NCI-H146 treated with DMSO at 0.1 percent for 48 hours (cell line): Measurements from ENCODE around the gene C22orf23.
"Not testable (repeated sequence)": the region's sequence is repeated elsewhere in the genome, so short reads cannot be mapped to it uniquely, and the experiment has no call there.

Source experiments
- DNase-seq: peaks from one replicate; lab custom pipeline; 2025; ENCODE audit not compliant: unreplicated experiment; lab: John Stamatoyannopoulos, UW

C22orf23 gene

DNA sequence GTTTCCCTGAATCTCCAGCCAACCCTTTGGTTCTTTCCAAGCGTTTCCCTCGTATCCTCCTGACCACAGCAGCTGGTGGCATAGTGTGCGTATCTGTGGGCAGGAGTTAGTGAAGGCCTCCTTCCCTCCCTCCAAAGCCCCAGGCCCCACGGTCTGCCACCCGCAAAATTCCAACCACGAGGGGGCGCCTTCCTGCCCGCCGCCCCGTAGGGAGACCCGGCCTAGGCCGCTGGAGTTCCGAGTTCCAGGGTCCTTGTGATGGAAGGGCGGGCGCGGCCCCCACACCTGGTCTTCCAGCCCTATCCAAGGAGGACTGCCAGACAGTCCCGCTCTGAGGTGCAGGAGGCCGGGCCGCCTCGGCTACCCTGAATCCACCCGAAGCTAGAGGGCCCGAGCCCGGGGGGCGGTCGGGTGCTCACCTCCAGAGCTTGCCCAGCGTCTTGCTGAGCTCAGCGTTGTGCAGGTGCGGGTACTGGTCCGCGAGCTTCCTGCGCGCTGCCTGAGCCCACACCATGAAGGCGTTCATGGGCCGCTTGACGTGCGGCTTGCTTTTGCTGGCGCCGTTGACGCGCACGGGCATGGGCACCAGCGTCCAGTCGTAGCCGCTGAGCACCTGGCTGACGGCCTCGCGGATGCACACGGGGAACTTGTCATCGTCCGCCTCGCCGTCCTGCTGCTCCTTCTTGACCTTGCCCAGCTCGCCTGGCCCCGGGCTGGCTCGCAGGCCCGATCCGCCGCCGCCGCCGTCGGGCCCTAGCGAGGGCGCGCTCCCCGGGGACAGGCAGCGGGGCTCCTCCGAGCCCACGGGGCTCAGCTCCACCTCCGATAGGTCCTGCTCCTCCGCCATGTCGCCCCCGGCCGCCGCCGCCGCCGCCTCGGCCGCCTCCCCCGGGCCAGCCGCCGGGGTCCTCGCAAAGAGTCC, 29.8 kb upstream of the C22orf23 start:
- DNase-seq, result no peak

DNA sequence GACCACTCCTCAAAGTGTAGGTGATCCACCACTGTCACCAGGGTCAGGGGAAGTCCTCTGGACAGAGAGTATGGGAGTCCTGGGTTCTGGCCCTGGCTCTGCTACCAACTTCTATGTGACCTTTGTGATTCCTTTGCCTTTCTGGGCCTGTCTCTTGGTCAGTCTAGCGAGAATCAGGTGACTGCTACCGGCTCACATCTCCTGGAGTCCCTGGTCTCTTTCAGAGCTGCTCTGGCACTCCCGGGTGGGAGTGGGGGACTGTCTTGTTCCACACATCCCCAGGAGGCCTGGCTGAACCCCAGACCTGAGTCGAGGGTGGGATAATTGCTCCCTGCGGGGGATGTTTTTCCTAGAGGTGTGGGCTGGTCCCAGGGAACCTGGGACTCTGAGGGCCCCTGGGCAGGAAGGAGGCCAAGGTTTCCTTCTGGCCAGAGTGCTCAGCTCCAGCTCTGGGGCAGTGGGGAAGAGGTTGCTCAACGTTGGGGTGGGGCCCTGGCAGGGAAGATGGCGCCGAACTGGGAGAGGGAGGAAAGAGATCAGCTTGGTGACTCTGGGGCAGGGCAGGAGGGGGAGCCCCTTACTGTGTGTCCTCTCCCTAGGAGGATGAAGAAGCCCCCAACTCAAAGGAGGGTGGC, 28.9 kb upstream of the C22orf23 start:
- DNase-seq, result no peak

DNA sequence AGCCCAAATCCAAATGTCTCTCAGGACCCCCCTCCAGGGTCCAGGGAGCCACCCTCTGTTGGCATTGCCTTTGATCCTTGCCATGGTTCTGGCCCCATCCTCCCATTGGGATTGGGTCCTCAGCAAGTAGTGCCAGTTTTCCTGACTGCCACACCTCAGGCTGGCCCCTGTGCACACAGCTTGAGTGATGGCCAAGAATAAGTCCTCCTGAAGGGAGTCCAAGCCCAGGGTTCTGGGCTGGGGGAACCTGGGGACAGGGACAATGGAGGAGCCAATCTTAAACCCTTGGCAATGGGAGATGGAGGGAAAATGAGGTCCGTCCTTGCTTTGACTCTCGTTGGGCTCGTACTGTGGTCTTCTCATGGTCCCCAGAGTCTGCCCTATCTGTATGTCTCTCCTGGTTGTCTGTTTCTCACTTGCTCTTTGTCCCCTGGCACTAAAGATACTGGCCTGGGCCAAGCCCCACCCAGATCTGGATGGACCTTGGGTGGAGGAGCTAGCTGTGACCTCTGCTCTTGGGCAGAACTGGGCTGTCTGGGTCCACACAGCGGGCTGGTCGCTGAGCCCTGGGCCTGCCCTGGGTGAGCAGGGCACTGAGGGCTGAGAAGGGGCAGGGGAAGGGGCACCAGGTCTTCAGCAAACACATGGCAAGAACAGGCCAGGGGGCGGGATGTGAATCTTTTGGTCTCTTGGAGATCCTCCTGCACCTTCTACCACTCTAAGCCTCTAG, 28.0 kb upstream of the C22orf23 start:
- DNase-seq, result no peak

DNA sequence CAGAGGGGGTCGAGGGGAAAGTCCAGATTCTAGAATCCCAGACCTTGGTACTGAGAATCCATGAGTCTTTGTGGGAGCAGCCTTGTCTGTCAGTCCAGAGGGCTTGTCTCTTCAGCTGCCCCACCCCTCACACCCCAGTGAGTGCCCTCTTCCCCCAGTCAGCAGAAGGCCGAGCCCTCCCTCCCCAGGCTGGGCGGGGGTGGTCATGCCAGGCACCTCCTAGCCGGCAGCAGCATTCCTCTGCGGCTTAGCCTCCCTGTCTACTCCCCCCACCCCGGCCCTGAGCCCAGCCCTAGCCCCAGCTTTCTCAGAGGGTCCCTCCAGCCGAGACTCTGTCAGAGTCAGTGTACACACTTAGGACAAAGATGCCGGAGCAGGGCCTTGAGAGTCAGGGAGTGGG, 26.4 kb upstream of the C22orf23 start:
- DNase-seq, result no peak

DNA sequence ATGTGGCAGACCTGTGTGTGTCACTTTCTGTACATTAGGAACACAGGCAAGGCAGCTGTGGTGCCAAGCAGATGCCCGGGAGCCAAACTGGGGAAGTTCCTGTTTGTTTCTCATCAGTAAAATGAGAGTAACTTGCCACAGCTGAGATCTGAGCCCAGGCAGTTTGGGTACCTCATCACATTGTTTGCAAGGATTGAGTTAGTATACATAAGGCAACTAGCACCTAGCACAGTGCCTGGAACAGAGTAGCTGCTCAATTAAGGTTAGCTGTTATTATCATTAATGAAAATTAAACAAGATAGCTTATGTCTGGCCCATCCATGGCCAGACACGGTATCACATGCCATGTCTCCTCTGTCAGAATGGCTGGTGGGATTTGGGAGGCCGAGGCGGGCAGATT, 23.1 kb upstream of the C22orf23 start:
- no peak for DNase-seq

DNA sequence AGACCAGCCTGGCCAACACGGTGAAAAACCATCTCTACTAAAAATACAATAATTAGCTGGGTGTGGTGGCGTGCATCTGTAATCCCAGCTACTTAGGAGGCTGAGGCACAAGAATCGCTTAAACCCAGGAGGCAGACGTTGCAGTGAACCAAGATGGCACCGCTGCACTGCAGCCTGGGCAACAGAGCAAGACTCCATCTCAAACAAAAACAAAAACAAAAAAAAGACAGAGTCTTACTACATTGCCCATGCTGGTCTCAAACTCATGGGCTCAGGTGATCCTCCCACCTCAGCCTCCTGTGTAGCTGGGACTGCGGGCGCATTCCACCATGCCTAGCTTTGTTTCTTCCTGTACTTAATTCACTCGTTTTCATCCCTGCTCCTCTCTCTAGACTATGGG, 22.6 kb upstream of the C22orf23 start:
- DNase-seq, result not testable (repeated sequence)

DNA sequence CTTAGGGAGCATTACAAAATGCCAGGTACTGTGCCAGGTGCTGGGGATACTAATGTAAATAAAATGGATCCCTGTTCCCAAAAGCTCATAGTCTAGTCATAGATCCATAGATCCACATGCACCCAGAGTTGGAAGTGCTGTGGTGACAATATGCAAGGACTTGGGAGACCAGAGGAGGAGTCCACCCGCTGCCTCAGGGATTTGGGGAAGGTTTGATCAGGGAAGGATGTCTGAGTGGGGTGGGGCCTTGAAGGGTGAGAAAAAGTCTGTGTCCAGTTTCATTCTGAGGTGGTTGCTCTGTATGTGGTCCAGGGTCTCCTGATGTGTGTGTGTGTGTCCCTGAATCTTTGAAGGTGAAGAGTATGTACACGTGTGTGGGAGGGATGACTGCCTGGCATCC, 21.8 kb upstream of the C22orf23 start:
- DNase-seq, result no peak

DNA sequence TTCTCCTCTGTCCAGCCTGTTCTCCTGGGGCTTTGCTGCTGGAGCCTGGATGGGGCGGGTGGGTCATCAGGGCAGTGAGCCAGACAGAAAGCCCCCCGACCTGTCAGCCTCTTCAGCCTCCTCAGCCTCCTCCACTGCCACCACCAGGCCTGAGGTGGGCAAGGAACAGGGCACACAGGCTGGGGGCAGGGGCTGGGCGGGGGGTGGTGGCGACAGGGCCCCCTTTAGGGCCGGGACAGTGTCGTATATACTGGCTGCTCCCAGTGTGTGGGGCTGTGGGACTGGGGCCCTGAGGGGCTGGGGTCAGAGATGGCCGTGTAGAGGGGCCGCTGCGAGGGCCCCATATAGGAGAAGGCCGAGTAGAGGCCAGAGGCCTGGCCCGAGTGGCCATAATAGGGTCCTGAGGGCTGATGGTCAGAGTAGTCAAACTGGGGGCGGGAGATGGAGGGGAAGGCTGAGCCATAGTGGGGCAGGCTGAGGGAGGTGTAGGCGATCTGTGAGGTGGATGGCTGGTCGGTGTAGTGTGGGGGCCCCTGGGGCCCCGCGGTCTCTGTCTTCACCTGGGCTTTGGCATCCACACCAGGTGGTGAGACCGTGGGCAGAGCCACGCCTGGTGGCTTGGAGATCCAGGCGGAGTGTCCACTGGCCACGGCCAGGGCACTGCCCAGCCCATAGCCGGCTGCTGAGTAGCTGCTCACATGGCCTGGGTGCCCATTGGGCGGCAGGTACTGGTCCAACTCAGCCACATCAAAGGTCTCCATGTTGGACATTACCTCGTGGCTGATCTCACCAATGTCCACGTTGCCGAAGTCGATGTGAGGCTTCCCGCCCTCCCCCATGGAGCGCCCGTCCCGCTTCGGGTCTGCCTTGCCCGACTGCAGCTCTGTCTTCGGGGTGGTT, 20.1 kb upstream of the C22orf23 start:
- DNase-seq, result no peak

DNA sequence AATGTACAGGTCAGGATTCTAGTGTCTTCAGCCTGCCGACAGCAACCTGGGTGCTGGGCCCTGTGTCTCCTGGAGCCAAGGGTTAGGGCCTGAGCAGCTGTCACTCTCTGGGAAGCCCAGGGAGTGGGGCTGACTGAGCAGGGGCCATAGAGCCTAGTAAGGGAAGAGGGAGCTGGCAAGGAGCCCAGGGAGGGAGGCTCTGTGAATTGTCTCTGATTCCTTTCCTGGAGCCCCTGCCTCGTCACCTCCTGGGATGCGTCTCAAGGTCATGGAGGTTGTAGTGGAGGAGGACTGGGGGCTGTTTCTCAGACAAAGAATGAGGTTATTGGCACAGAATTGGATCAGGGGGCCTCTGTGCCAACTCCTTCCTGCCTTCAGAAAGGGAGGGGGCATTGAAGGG, 19.1 kb upstream of the C22orf23 start:
- DNase-seq, result no peak

DNA sequence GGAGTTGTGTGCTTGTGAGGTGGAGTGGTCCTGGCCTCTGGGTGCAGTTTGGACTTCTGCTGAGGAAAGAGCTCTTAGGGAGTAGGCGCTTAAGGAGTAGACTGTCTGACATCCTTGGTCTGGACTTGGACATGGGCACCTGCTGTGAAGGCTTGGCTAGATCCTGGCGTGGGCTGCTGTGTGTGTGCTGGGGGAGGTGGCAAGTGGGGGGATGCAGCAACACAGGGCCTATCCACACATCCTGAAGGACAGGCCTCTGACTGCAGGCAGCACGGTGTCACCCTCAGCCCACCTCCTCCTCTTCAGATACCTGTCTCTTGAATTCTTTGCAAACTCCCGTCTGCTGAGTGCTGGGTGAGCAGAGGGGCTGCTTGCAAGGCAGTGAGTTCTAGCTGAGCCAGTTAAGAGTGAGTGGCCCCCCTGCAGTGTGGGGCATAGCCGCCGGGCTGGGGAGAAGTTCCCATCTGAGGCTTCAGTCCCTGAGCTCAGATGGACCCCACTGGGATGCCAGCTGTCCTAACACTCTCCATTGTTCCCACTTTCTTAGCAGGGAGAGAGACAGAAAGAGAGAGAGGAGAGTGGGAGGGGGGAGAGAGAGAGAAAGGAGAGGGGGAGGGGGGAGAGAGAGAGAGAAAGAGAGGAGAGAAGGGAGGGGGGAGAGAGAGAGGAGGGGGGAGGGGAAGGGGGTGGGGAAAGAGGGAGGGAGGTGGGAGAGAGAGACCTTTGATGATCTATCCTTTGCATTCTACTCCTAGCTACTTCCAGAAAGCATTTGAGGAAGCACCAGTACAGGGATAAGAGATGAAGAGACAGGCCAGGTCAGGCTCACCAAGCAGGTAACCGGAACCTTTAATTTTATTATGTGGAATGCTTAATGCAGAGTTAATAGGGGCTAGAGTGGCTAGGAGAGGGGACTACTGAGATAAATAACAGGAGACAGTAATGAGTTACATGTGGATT, 18.4 kb upstream of the C22orf23 start:
- peak; percentile 11 for DNase-seq

DNA sequence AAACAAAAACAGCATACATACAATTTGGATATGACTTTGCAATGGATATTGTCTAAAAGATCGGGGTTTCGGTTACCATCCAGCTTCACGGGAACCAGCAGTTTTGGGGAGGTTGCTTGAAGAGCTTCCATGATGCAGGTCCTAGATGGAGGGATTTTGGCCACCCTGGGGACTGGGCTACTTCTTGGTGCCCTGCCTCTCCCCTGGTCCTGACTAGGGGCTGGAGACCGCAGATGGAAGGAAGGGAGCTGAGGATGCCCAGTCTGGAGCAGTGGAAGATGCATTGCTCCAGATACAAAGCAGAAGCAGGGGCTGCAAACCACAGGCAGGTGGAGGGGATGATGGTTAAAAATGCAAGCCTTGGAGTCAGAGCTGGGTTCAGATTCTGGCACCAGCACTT, 17.5 kb upstream of the C22orf23 start:
- no peak for DNase-seq

DNA sequence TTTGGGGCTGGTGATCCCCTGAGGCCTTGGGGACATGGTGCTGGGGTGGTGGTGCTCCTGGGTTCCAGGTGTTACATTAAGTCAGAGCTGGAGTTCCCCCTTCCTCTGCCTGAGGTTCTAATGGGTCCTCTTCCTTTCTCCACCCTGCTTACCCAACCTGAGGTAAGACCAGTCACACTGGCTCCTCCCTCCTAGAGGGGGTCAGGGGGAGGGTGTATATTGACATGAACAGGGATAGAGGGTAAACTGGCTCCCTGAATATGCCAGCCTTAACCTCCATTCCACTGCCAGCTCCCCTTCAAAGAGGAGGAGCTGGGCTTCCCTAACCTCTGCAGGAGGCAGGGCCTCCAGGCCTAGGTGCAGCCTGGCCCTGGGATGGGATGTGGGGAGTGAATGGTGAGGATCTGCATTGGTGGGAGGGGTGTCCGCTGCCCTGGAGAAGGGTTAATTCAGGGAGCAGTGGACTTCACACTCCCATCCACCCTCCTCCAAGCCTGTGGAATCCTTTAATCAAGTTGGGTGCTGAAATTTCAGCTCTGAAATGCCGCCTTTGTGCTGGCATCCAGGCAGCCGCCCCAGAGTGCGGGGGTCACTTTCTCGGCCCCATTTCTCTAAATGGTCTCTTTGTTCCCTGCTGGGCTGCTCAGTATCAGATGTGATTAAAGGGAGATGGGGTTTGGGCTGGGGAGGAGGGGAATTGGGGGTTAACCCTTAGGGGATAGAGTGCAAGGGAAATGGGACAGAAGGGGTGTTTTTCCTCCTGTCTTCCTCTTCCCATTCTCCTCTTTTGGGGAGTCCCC, 15.3 kb upstream of the C22orf23 start:
- no peak for DNase-seq

DNA sequence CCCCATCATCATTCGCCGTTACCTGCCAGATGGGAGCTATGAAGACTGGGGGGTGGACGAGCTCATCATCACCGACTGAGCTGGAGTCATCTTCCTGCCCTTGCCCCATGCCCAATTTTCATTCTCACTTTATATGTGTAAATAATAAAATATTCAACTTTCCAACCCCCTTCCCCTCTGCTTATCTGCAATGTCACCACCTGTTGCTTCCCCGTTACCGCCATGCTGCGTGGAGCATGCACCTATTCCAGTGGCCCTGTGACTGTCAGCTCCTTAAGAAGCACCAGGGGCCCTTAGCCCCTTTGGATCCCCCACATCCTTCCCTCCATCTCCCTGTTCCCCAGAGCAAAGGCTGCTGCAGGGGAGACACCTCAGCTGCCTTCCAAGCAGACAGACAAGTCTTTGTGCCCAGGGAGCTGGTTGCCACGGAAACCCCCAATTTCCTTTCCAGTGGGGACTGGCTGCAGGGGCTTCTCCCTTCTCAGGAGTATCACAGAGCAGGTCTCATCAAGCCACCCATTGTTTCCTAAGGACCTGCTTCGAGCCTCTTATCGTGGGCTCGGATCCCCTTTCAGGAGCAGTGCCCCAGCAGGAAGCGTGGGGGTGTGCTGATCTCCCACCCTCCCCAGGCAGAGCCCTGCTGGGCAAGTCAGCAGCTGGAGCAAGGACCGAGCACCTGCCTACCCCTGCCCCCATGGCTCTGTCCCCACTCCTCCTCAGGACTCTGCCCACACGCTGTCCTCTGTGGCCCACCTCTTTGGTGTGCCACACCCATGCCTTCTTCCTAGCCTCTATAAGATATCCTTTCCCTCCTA, 14.4 kb upstream of the C22orf23 start:
- no peak for DNase-seq

DNA sequence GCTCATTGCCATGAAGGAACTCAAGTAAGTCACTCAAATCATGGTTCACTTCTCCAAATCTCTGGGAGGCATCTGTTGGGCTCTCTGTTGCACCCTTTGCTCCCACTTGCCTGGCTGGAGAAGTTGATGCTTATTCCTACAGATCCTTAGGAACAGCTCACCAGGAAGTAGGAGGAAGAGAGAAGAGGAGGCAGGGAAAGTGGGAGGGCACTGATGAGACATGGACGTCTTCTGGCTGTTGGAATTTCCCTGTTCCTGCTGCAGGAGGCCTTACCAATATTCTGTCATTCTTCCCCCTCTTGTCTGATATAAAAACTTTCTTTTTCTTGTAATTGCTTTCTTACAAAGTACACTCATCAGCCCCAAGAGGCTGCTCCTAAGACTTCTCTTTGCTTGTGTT, 13.7 kb upstream of the C22orf23 start:
- DNase-seq, result no peak

DNA sequence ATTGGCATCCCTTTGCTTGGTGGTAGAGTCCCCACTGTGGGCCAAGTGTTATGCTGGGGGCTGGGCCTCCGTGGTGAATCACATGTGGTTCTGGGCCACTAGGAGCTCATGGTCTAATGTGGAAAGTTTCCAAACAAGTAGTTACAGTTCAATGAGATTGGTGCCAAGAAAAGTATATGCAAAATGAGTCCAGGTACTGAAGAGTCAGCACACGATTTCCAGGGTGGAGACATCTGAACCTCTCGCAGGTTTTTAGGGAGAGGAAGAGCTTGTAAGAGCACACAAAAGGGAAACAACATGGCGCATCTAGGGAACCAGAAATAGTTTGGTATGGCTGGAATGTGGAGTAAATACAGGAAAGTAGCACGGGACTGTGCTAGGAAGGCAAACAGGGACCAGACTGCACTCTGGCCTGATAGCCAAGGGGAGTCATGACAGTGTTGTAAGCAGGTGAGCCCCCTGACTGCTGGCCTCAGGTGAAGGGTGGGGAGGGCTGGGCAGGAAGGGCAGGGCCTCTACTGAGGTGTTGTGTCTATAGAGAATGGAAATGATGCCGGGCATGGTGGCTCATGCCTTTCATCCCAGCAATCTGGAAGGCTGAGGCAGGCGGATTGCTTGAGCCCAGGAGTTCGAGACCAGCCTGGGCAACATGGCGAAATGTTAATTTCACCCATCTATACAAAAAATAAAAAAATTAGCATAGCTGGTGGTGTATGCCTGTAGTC, 12.7 kb upstream of the C22orf23 start:
- no peak for DNase-seq

DNA sequence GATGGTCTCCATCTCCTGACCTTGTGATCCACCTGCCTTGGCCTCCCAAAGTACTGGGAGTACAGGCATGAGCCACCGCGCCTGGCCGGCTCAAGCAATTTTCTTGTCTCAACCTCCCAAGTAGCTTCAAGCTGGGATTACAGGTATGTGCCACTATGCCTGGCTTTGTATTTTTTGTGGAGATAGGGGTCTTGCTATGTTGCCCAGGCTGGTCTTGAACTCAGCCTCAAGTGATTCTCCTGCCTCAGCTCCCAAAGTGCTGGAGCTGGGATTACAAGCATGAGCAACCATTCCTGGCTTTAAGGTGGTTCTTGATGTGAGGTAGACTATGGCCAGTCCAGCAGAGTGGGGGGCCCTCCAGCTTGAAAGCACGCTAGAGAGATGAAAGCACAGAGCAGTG, 7.7 kb upstream of the C22orf23 start:
- DNase-seq, result no peak

DNA sequence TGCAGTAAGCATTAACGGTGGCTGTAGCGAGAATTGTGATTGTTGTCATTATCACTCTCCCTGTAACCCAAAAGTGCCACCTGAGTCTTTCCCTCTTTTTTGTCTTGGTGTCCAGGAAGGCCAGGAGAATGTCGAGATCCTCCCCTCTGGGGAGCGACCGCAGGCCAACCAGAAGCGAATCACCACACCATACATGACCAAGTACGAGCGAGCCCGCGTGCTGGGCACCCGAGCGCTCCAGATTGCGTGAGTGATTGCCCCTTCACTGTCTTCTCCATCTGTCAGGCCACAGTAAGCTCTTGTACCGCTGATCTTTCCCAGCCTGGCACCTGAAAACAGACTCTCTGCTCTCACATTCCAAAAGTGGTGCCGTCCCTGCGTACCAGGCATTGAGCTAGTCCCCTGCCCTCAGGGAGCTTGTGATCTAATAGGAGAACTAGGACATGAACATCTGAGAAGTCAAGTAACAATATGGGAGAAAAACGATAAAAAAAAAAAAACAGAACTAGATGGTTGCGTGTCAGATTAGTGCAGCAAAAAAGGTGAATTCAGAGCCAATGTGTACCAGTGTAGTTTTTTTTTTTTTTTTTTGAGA, 5.9 kb upstream of the C22orf23 start:
- no peak for DNase-seq
